HL-60 (cell line): ENCODE data around the gene SFMBT1.

ENCODE experiments used
- DNase-seq, 2 experiments: peaks; one replicate each; pipeline ENCODE4 v3.0.0-alpha.2; 2010 to 2020; ENCODE audit warnings: low read depth in 1 of 2, low spot score in 1 of 2
- H3K27ac ChIP-seq: fragments of 250-450 bp; sonication (Bioruptor Pico); replicated peaks from 2 replicates; pipeline ENCODE4 v1.5.1; 2020; ENCODE audit warnings: mild to moderate bottlenecking, moderate library complexity
- H3K27me3 ChIP-seq: fragments of 250-450 bp; sonication (Bioruptor Pico); 2 replicates; pipeline ENCODE4 v1.5.1; 2021; ENCODE audit warnings: mild to moderate bottlenecking, moderate library complexity; ENCODE audit not compliant: insufficient read depth, poor library complexity, severe bottlenecking
- H3K4me3 ChIP-seq: replicated peaks from 2 replicates; pipeline ENCODE4 v1.5.1; 2011; ENCODE audit warnings: mild to moderate bottlenecking, control low read depth, low read length; ENCODE audit not compliant: insufficient read depth
- GABPA ChIP-seq: IDR thresholded peaks from 2 replicates; pipeline ENCODE4 v1.6.1; 2012; ENCODE audit warnings: low read depth
- POLR2AphosphoS5 ChIP-seq: IDR thresholded peaks from 2 replicates; pipeline ENCODE4 v1.6.1; 2012; ENCODE audit warnings: low read depth
- SPI1 ChIP-seq: IDR thresholded peaks from 2 replicates; pipeline ENCODE4 v1.6.1; 2012; ENCODE audit warnings: low read depth, mild to moderate bottlenecking, borderline replicate concordance
- TF ChIP-seq, protein P1 (sequence below): IDR thresholded peaks from 2 replicates; pipeline ENCODE4 v1.6.1; 2012; ENCODE audit warnings: low read depth; ENCODE audit not compliant: insufficient replicate concordance
- TF ChIP-seq, protein P2 (sequence below): IDR thresholded peaks from one replicate; pipeline ENCODE4 v1.5.1; 2011; ENCODE audit warnings: low read length, control low read depth, inconsistent platforms; ENCODE audit not compliant: insufficient read depth

Gene SFMBT1

DNA sequence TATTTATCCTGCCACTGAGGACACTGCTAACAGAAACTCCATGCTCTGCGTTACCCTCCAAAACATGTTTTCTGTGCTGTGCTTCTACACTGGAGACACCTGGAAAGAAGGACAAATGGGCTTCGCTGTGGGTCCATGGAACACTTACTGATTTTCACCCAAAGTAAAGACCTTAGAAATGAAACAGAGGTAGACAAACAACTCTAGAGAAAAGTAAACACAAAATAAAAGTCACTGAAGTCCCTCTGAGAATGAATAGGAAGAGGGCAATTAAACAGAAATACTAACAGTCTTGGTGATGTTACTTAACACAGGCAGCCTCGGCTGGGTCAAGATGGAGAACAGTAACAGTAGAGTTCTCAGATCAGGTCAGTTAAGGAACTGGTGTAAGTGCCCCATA, 141.9 kb downstream of the SFMBT1 start:
- no peak overlapping the region for H3K4me3 ChIP-seq
- no peak overlapping the region for H3K27ac ChIP-seq
- TF ChIP-seq SPI1 (no peak), GABPA (no peak), POLR2AphosphoS5 (no peak)
- TF ChIP-seq, protein P1, sequence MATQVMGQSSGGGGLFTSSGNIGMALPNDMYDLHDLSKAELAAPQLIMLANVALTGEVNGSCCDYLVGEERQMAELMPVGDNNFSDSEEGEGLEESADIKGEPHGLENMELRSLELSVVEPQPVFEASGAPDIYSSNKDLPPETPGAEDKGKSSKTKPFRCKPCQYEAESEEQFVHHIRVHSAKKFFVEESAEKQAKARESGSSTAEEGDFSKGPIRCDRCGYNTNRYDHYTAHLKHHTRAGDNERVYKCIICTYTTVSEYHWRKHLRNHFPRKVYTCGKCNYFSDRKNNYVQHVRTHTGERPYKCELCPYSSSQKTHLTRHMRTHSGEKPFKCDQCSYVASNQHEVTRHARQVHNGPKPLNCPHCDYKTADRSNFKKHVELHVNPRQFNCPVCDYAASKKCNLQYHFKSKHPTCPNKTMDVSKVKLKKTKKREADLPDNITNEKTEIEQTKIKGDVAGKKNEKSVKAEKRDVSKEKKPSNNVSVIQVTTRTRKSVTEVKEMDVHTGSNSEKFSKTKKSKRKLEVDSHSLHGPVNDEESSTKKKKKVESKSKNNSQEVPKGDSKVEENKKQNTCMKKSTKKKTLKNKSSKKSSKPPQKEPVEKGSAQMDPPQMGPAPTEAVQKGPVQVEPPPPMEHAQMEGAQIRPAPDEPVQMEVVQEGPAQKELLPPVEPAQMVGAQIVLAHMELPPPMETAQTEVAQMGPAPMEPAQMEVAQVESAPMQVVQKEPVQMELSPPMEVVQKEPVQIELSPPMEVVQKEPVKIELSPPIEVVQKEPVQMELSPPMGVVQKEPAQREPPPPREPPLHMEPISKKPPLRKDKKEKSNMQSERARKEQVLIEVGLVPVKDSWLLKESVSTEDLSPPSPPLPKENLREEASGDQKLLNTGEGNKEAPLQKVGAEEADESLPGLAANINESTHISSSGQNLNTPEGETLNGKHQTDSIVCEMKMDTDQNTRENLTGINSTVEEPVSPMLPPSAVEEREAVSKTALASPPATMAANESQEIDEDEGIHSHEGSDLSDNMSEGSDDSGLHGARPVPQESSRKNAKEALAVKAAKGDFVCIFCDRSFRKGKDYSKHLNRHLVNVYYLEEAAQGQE, result no peak
- TF ChIP-seq, protein P2, sequence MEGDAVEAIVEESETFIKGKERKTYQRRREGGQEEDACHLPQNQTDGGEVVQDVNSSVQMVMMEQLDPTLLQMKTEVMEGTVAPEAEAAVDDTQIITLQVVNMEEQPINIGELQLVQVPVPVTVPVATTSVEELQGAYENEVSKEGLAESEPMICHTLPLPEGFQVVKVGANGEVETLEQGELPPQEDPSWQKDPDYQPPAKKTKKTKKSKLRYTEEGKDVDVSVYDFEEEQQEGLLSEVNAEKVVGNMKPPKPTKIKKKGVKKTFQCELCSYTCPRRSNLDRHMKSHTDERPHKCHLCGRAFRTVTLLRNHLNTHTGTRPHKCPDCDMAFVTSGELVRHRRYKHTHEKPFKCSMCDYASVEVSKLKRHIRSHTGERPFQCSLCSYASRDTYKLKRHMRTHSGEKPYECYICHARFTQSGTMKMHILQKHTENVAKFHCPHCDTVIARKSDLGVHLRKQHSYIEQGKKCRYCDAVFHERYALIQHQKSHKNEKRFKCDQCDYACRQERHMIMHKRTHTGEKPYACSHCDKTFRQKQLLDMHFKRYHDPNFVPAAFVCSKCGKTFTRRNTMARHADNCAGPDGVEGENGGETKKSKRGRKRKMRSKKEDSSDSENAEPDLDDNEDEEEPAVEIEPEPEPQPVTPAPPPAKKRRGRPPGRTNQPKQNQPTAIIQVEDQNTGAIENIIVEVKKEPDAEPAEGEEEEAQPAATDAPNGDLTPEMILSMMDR, result no peak
- DNase-seq, result no peak
- no peaks in the 10 kb centered on the region for H3K27me3 ChIP-seq

DNA sequence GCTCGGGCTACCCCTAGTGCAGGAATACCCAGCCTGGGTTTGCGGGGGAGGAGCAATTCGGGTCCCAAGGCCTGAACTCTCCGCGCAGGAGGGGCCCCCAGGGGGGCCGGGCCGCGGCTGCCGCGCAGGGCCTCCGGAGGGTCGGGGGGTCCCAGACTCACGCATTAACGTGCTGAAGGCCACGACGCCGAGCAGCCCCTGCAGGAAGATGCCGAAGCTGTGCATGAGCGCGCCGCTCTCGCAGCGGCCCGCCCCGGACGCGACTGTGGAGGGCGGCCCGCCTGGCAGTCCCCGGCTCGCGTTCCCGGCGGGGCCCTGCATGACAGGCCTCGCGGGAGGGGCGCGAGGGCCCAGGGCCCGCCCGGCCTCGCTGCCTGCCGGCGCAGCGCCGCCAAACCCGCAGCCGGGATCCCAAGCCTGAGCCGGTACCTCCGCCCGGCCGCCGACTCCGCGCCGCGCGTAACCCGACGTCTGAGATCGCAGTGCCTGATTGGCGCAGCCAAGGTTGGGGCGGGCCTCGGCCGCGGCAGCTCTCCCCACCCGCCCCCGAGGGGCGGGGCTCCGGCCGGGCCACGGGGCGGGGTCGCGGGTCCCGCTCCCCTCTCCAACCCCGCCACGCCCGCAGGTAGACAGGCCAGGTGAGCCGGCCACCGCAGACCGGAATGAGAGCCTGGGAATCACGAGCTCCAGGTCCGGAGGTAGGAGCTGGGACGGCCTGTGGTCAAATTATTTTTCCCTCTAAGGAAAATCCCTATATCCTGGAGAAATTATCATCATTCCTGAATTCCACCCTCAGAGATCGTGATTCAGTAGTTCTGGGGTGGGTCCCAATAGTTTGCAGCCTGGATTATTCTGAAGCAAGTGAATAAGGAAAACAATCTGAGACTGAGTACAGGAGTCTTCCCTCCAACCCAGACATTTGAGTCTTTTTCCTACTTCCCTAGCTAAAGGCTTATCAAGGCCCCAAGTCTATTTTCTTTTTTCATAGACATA, 148.4 kb downstream of the SFMBT1 start, which contains the start of gene STIMATE:
STIMATE (minus strand) TSS at position 419 of the 993 bp plus-strand sequence; CDS start at position 321, 98 bp downstream.
- Histone ChIP-seq H3K4me3 (peak within 1 kb of the TSS; percentile 93), H3K27ac (peak within 1 kb of the TSS; percentile 35), H3K27me3 (no peaks in the 10 kb centered on the region)
- peak; percentile 66 to 86 for DNase-seq
- TF ChIP-seq SPI1 (no peak), POLR2AphosphoS5 (no peak), GABPA (no peak)
- TF ChIP-seq, protein P2, result no peak
- TF ChIP-seq, protein P1, result no peak

DNA sequence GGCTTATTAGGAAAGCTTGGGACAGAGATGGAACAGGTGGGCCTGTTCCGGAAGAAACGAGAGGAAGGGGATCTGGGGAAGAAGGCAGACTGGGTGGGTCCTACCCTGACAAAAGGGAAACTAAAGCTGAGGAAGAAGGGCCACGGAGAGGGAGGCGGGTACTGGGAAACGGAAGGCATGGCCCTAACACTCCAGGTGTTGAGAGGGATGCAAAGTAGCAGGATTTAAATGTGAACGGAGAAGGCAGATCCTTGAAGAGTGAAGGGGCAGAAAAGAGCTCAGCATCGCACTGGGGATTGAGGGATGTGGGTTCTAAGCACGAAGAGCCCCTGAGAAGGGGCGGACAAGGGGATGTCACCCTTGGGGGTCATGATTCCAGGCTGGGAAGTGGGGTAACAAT, 149.3 kb downstream of the SFMBT1 start:
- no peaks in the 10 kb centered on the region for H3K27me3 ChIP-seq
- peak overlapping the region; percentile 93 for H3K4me3 ChIP-seq
- peak overlapping the region; percentile 35; the same call in 1 of the 2 replicates for H3K27ac ChIP-seq
- TF ChIP-seq, protein P1, result no peak
- no peak for TF ChIP-seq POLR2AphosphoS5
- TF ChIP-seq SPI1, result no peak
- TF ChIP-seq GABPA, result no peak
- TF ChIP-seq, protein P2, result no peak
- DNase-seq, result no peak
